GM21528 (cell line): Measurements from ENCODE around the gene GPBP1L1.

Experiments used
- ATAC-seq: cut with Tn5 transposase; IDR thresholded peaks from one replicate; pipeline ENCODE4 v1.9.1; 2021; ENCODE audit warnings: mild to moderate bottlenecking, moderate library complexity; ENCODE audit not compliant: unreplicated experiment, low FRiP score

Gene GPBP1L1

GRCh38 chr1:45643978-45644377 is 42.4 kb downstream of the GPBP1L1 start:
- ATAC-seq, result no peak

- ATAC-seq, result no peak
These were observed 43.0 kb downstream of the GPBP1L1 start for GRCh38 chr1:45643321-45643720.

- ATAC-seq, result no peak
These were observed 46.0 kb downstream of the GPBP1L1 start for GRCh38 chr1:45640293-45640692.

- no peak for ATAC-seq
These were observed 51.1 kb downstream of the GPBP1L1 start for GRCh38 chr1:45635211-45635610.

GRCh38 chr1:45630429-45630828 is 55.9 kb downstream of the GPBP1L1 start:
- no peak for ATAC-seq

GRCh38 chr1:45629035-45629434 is 57.3 kb downstream of the GPBP1L1 start:
- no peak for ATAC-seq

- ATAC-seq, result no peak
These were observed 62.4 kb downstream of the GPBP1L1 start, which contains the start of gene CCDC17 for GRCh38 chr1:45623972-45624371. TSS of gene CCDC17 (minus strand) at chr1:45624054. CDS start at chr1:45623909, 145 bp downstream.

GRCh38 chr1:45622524-45623394 is 63.6 kb downstream of the GPBP1L1 start:
- no peak for ATAC-seq

GRCh38 chr1:45621895-45622523 is 64.3 kb downstream of the GPBP1L1 start:
- ATAC-seq, result no peak

- no peak for ATAC-seq
These were observed 64.9 kb downstream of the GPBP1L1 start for GRCh38 chr1:45621501-45621836.

- ATAC-seq, result no peak
These were observed 65.5 kb downstream of the GPBP1L1 start for GRCh38 chr1:45620588-45621500.

- no peak for ATAC-seq
These were observed 67.0 kb downstream of the GPBP1L1 start for GRCh38 chr1:45619149-45619921.

- ATAC-seq, result no peak
These were observed 68.7 kb downstream of the GPBP1L1 start for GRCh38 chr1:45617618-45618017.

GRCh38 chr1:45615885-45616284 is 70.4 kb downstream of the GPBP1L1 start:
- ATAC-seq, result no peak

GRCh38 chr1:45612941-45613579 is 73.3 kb downstream of the GPBP1L1 start:
- ATAC-seq, result no peak

GRCh38 chr1:45610589-45611226 is 75.6 kb downstream of the GPBP1L1 start:
- no peak for ATAC-seq

- no peak for ATAC-seq
These were observed 77.9 kb downstream of the GPBP1L1 start for GRCh38 chr1:45608175-45609156.
